LNCaP clone FGC (cell line): Measurements from ENCODE around the gene GPD2.

Experiments used
- DNase-seq: peaks from one replicate; pipeline ENCODE4 v3.0.0-alpha.2; 2011; ENCODE audit warnings: low read depth
- H3K4me3 ChIP-seq: 2 replicates; pipeline ENCODE4 v1.5.1; 2011; ENCODE audit warnings: mild to moderate bottlenecking, low read depth, low read length, control low read depth
- CTCF ChIP-seq: IDR thresholded peaks from 2 replicates; pipeline ENCODE4 v1.5.1; 2012; ENCODE audit warnings: mild to moderate bottlenecking; ENCODE audit not compliant: control insufficient read depth, insufficient read depth; ENCODE audit errors: extremely low read depth

GPD2 gene

GRCh38 chr2:156540706-156541105 lies 104.5 kb downstream of the GPD2 start:
- no peak for TF ChIP-seq CTCF
- no peak for DNase-seq
- no peak overlapping the region for H3K4me3 ChIP-seq

GRCh38 chr2:156541229-156541628 lies 105.0 kb downstream of the GPD2 start:
- H3K4me3 ChIP-seq: no peak overlapping the region
- DNase-seq: no peak
- TF ChIP-seq CTCF: no peak

- DNase-seq: no peak
- TF ChIP-seq CTCF: no peak
These were observed 105.5 kb downstream of the GPD2 start for GRCh38 chr2:156541706-156542105.

GRCh38 chr2:156548413-156548812 lies 112.2 kb downstream of the GPD2 start:
- no peak for TF ChIP-seq CTCF
- no peak overlapping the region for H3K4me3 ChIP-seq
- DNase-seq: no peak

More at GRCh38 chr2:156541706-156542105, 105.5 kb downstream of the GPD2 start:
- H3K4me3 ChIP-seq: no peak overlapping the region

- no peak for DNase-seq
- H3K4me3 ChIP-seq: no peak overlapping the region
- no peak for TF ChIP-seq CTCF
These were observed 117.7 kb downstream of the GPD2 start for GRCh38 chr2:156553714-156554442.

- no peak overlapping the region for H3K4me3 ChIP-seq
- no peak for DNase-seq
- no peak for TF ChIP-seq CTCF
These were observed 125.1 kb downstream of the GPD2 start for GRCh38 chr2:156561326-156561725.

GRCh38 chr2:156562124-156562523 lies 125.9 kb downstream of the GPD2 start:
- TF ChIP-seq CTCF: no peak
- no peak for DNase-seq

More at GRCh38 chr2:156562124-156562523, 125.9 kb downstream of the GPD2 start:
- H3K4me3 ChIP-seq: no peak overlapping the region
